Cerebellar nuclear complex (tissue), 1 donor: ENCODE results near the gene MT1A.
"Not testable (repeated sequence)": the region's sequence is repeated elsewhere in the genome, so short reads cannot be mapped to it uniquely, and the experiment has no call there.

Experiments used
- DNase-seq, 2 experiments: peaks; one replicate each; lab custom pipeline; 2025; lab: John Stamatoyannopoulos, UW

The MT1A gene

DNA sequence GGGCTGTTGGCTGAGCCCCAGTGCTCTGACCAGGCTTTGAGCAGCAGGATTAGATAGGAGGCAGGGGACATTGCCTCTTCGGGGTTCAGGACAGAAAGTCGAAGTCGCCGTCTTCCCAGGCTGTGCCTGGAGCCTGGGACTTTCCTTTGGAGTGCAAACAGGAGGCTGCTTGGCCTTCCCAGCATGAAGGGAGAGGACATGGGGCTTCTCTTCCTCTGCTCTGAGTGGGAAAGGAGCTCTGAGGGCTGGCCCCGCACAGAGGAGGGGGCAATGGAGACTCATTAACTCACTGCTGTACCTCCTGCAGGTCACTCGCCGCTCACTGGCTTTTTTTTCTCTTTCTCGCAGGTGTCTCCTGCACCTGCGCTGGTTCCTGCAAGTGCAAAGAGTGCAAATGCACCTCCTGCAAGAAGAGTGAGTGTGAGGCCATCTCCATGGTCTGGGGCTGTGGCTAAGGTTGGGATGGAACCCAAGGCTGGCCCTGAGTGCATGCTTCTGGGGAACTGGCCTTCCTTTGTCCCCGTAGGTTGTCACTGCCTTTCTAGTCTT lies 19.9 kb downstream of the MT1A start:
- no peak for DNase-seq

DNA sequence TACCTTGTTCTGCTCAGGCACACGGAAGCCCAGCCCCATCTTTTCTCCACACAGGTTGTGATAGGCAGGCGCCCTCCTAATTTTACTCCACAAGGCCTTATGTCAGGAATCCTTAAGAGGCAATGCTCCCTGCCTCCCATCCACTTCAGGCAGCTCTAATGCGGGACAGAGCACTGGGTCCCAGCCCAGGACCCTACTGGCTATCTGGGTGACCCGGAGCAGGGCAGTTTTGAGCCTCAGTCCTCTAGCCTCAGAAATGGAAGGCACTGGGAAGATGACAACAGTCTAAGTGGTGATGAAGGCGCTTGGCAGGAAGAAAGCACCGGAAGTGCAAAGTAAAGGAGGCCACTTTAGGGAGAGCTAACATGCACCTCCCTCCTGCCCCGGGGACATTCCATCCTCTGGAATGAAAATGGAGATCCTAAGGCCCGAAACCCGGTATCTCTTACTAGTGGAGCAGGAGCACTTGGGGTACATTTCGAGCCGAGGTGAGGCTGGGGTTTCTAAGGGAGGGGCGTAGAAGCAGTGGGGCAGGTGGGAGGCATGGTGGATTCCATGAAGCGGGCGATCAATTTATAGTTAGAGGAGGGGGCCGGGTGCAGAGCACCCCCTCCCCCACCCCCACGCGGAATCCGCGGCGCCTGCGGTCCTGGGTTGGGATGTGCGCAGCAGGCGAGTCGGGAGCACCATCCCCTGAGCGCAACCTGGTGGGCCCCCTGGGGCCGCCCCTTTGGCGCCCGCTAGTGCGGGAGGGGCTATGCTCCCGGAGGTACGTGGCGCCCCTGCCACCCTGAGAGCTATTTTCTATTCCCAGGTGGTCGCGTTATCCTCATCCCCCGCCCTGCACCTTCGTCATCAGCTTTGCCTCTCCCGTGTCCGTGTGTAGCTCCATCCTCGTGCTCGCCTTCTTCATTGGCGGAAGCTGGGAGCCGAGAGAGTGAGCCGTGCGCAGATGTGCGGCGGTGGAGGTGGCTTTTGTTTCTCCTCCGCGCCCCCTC lies 24.2 kb downstream of the MT1A start:
- DNase-seq: no peak

DNA sequence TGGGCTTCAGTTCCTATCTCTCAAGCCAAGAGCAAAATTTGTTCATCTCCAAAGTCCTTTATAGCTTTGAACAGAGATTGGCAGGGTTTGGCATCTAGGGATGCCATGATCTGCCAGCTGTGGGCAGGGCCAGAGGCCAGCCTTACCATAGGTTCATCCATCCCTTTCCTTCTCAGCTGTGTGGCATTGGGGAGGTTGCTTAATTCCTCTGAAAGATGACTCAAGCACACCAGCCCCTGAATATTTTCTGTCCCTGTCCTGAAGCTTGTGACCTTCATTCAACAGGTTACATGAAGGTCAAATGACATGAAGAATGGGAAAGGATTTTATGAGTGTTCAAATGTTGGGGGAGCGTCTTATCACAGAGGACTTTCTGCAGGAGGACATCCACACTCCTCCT lies 26.0 kb downstream of the MT1A start:
- no peak for DNase-seq

DNA sequence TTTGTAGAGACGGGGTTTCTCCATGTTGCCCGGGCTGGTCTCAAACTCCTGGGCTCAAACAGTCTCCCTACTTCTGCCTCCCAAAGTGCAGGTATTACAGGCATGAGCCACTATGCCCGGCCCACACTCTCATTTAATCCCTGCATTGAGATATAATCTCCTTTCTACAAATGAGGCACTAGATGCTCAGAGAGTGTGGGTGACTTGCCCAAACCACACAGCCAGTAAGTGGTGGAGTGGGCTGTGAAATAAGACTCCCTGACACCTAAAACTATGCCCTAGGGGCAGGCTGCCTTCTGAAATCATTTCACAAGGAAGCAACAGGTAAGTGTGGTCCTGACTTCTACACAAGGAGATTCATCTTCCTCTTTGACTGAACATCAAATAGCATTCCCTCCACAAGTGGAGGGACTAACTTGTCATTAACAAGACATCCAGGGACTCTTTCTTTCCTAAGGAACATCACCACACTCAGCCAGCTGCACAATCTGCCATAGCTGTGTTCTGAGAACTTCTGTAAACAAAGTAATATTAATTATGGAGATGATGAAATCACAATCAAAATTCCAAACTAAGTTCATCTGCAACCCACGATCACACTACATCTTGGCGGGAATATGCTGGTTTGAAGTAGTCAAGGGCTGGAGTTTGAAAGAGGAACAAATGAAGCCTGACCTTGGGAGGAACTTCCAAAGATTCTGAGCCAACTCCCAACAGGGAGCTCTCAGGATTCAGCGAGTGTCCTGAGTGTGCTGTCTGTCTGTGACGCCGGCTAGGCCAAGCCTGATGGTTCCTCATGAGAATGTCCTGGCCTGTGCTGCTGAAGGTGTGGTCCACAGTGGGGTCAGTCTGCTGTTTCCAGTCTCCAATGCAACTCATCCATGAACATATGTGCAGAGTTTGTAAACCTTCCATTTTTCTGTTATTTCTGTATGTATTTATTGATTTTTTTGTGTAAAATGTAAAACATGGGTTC lies 27.1 kb downstream of the MT1A start:
- not testable (repeated sequence) for DNase-seq

DNA sequence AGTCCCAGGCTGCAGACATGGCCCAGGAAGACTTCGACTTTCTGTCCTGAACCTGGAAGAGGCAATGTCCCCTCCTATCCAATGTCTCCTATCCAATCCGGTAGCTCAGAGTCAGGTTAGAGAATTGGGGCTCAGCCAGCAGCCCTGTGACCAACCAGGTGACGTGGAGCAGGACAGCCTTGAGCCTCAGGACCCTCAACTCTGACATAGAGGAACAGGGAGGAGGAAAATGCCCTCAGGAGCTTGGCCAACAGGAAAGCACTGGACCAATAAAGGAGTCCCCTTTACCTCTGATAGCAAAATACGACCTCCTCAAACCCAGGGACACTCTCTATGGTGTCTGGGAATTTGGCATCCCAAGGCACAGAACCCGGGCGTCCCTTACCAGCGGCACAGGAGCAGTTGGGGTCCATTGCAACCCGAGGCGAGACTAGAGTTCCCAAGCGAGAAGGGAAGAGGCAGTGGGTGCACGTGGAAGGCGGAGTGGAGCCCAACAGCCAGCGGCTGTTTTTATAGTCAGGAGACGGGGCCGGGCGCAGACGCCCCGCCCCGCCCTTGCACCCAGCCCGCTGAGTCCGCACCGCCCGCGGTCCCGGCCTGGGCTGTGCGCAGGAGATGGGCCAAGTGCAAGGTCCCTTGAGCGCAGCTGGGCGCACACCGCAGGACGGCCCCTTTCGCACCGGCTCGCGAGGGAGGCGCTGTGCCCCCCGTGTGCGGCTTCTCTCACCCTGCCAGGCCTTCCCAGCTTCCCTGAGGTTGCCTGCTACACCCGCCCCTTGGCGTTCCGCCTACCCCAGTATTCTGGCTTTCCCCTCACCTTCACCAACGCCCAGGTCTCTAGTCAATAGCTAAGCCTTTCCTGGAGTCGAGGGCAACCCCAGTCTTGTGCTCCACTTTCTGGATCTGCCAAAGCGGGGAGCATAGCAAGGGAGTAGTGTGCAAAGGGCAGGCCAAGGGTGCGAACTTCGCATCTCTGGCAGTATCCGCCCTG lies 29.4 kb downstream of the MT1A start, which contains the start of gene MT1G:
MT1G (minus strand) TSS at position 485 of the 991 bp plus-strand sequence; CDS start at position 413, 72 bp downstream.
- DNase-seq: no peak

DNA sequence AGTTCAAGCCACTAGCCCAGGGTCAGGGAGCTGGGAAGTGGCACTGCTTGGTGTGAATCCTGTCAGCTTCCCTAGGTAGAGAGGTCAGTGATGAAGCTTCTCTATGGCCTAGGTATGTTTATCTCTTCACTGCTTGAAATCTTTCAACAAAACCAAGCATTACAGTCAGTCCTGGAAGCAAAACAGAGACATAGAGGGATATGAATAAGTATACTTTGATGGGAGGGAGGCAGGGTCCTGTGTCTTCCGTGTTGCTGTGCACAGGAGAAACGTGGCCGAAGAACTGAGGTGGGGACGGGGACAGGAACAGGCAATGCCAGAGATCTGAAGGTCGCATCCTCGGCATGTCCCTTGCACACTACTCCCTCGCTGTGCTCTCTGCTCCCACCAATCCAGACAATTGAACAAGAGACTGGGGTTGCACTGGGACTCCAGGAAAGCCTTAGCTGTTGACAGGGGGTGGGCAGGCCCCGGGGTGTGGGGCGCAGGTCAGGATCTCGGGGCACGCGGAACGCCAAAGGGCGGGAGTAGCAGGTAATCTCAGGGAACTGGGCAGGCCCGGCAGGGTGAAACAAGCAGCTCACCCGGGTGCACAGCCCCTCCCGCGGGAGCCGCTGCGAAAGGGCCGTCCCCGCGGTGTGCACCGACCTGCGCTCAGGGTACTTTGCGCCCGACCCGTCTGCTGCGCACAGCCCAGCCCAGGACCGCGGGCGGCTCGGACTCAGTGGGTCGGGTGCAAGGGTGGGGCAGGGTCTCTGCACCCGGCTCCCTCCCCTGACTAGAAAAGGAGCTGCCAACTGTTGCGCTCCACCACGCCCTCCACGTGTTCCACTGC lies 30.8 kb downstream of the MT1A start, which contains the start of gene MT1H:
MT1H (plus strand) TSS at position 810 of the 835 bp plus-strand sequence. CDS start 71 bp downstream, outside the sequence.
- no peak for DNase-seq

DNA sequence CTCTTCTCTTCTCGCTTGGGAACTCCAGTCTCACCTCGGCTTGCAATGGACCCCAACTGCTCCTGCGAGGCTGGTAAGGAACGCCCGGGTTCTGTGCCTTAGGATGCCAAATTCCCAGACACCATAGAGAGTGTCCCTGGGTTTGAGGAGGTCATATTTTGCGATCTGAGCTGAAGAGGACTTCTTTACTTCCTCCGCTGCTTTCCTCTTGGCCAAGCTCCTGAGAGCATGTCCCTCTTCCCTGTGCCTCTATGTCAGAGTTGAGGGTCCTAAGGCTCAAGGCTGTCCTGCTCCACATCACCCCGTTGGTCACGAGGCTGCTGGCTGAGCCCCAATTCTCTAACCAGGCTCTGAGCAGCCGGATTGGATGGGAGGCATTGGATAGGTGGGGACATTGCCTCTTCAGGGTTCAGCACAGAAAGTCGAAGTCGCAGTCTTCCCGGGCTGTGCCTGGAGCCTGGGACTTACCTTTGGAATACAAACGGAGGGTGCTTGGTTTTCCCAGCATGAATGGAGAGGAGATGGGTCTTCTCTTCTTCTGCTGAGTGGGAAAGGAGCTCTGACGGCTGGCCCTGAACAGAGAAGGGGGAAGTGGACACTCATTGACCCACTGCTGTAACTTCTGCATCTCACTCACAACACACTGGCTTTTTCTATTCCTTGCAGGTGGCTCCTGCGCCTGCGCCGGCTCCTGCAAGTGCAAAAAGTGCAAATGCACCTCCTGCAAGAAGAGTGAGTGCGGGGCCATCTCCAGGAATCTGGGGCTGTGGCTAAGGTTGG lies 31.6 kb downstream of the MT1A start:
- DNase-seq: no peak

DNA sequence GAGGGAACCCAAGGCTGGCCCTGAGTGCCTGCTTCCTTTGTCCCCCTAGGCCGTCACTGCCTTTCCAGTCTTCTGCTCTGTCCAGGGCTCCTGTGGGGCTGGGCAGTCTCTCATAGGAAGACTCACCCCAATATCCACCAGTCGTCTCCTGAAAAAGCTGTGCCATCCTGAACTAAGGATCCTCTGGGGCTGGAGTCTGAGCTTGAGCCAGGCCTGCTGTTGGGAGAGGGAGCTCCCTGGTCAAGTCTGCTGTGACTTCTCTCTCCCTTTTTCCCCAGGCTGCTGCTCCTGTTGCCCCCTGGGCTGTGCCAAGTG lies 32.1 kb downstream of the MT1A start:
- DNase-seq: no peak

DNA sequence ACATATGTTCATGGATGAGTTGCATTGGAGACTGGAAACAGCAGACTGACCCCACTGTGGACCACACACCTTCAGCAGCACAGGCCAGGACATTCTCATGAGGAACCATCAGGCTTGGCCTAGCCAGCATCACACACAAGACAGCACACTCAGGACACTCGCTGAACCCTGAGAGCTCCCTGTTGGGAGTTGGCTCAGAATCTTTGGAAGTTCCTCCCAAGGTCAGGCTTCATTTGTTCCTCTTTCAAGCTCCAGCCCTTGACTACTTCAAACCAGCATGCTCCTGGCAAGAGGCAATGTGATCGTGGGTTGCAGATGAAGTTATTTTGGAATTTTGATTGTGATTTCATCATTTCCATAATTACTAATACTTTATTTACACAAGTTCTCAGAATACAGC lies 33.2 kb downstream of the MT1A start:
- DNase-seq: not testable (repeated sequence)

DNA sequence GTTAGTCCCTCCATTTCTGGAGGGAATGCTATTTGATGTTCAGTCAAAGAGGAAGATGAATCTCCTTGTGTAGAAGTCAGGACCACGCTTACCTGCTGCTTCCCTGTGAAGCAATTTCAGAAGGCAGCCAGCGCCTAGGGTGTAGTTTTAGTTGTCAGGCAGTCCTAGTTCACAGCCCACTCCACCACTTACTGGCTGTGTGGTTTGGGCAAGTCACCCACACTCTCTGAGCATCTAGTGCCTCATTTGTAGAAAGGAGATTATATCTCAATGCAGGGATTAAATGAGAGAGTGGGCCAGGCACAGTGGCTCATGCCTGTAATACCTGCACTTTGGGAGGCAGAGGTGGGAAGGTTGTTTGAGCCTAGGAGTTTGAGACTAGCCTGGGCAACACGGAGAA lies 33.7 kb downstream of the MT1A start:
- DNase-seq: not testable (repeated sequence)

DNA sequence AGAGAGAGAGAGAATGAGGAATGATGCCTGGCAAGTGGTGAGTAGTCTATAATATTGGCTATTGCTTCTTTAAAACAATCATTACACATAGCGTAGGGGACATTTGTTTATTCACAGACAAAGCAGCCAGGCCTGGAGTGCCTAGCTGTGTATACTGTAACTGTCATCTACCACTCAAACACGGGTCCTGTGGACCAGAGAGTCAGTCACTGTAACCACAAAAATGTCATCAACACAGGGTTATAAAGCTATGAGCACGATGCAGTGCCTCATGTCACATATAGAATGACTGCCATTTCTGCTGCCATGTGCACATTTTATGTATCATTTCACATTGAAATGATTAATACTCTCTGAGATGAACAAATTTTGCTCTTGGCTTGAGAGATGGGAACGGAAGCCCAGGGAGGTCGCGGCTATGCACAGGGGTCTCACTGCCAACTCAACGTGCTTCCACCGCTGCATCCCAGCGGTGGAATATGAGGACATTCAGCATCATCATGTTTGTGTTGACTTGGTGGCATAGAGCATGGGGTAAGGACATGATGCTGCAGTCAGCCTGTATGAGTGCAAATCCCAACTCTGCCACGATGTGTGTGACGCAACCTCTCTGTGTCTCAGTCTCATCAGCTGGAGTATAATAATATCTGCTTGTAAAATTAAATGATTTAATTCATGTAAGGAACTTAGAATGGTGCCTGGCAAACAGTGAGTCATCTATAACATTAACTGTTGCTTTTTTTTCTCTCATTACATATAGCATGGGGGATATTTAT lies 34.5 kb downstream of the MT1A start:
- DNase-seq: no peak

DNA sequence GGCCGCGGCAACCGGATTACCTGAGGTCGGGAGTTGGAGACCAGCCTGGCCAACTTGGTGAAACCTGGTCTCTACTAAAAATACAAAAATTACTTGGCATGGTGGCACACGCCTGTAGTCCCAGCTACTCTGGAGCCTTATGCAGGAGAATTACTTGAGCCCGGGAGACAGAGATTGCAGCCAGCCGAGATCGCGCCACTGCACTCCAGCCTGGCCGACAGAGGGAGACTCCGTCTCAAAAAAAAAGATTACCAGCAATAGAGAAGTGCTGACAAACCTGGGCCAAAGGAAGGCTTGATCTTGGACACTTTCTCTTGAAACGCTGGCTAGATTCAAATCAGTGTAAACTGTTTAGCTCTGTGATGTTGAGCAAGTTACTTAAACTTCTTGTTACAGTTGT lies 35.5 kb downstream of the MT1A start:
- DNase-seq: peak in 1 of 2 experiments; percentile 11

DNA sequence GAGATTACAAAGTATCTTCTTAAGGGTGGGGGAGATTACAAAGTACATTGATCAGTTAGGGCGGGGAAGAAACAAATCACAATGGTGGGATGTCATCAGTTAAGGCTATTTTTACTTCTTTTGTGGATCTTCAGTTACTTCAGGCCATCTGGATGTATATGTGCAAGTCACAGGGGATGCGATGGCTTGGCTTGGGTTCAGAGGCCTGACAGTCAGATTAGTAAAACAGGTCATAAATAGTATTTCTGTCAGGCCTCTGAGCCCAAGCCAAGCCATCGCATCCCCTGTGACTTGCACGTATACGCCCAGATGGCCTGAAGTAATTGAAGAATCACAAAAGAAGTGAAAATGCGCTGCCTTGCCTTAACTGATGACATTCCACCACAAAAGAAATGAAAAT lies 36.1 kb downstream of the MT1A start:
- not testable (repeated sequence) for DNase-seq

DNA sequence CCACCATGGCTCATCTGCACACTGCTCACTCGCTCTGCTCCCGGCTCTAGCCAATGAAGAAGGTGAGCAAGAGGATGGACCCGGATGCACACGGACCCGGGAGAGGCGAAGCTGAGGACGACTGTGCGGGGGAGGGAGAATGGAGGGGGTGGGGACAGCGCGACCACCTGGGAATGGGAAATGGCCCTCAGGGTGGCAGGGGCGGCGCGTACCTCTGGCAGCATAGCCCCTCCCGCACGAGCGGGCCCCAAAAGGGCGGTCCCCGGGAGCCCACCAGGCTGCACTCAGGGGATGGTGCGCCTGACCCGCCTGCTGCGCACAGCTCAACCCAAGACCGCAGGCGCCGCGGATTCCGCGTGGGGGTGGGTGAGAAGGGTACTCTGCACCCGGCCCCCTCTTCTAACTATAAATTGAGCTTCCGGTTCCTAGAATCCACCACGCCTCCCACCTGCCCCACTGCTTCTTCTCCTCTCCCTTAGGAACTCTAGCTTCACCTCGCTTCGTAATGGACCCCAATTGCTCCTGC lies 37.3 kb downstream of the MT1A start:
- DNase-seq: no peak

DNA sequence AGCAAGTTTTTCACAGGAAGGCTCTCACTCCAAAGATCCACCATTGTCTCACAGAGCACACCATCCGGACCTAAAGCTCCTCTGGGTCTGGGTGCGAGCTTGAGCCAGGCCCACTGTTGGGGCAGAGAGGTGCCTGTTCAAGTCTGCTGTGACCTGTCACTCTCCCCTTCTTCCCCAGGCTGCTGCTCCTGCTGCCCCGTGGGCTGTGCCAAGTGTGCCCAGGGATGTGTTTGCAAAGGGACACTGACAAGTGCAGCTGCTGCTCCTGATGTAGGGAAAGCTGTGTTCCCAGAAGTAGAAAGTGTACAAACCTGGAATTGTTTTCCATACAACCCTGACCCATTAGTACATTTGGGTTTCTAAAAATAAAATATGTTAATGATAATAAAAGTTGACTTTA lies 39.0 kb downstream of the MT1A start:
- DNase-seq: no peak

DNA sequence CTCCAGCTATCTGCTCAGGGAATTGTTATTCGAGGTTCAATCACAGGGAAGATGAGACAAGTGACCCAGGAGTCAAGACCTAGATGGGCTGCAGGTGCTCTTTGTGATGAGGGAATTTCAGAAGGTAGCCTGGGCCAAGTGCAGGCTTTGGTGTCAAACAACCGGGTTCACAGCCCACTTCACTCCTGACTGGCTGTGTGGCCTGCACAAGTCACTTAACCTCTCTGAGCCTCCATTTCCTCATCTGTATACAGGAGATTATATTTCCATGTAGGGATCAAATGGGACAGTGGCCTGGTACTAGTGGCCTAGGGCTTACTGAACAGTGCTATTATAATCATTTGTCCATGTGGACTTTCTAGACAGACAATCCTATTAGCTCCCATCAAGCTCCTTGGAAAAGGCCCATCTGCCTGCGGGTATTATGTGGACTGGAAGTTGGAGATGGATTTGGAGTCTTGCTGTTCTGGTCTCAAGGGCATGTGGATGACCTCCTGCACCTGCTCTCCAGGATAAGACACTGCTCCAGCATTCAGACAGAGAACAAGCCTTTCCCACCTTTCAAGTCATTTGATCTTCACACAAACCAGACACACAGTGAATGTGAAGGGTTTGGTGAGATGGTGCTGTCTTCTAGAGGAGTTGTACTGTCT lies 40.7 kb downstream of the MT1A start:
- DNase-seq: no peak

DNA sequence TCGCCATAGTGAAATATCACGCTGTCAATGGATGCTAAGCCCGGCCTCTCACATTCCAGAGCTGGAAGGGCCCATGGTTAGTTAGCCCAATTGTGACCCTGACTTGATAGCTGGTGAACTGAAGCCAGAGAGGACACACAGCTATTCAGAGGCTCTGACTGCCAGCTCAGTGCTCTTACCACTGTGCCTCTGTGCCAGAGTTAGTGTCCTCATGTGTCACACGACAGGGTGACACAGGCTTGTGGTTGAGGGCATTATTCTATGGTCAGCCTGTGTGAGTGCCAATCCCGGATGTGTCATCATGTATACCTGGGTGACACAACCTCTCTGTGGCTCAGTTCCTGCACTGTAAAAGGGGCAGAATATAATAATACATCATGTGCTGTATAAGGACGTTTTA lies 41.4 kb downstream of the MT1A start:
- DNase-seq: no peak
